Upper lobe of left lung (tissue), 6 donors: ENCODE data around the gene SP100. TPM values are rescaled to one million over a fixed set of nuclear protein-coding genes. Genes with fewer than 3 reads are reported as not detected.

Experiments used
- ATAC-seq, 2 donors: fragments of 200-7000 bp; cut with Tn5 transposase; one replicate each; pipeline ENCODE4 v1.9.1; 2022; ENCODE audit warnings: mild to moderate bottlenecking in 2 of 2, moderate library complexity in 2 of 2; ENCODE audit not compliant: low FRiP score in 2 of 2
- DNase-seq, 2 donors: peaks; one replicate each; pipeline ENCODE4 v3.0.0-alpha.2; 2019 to 2020
- H3K27ac ChIP-seq, 4 donors: fragments of 200-600 bp; sonication (generic); one replicate each; pipeline ENCODE4 v1.5.1; 2016 to 2019
- H3K27me3 ChIP-seq, 4 donors: fragments of 200-600 bp; sonication (generic); one replicate each; pipeline ENCODE4 v1.5.1; 2017 to 2019
- H3K36me3 ChIP-seq, 4 donors: fragments of 200-600 bp; sonication (generic); one replicate each; pipeline ENCODE4 v1.5.1; 2016 to 2019
- H3K4me1 ChIP-seq, 4 donors: fragments of 200-600 bp; sonication (generic); one replicate each; pipeline ENCODE4 v1.5.1; 2018 to 2019
- H3K4me3 ChIP-seq, 4 donors: fragments of 200-600 bp; sonication (generic); one replicate each; pipeline ENCODE4 v1.5.1; 2017 to 2019; ENCODE audit warnings: mild to moderate bottlenecking in 2 of 4, moderate library complexity in 1 of 4
- H3K9me3 ChIP-seq, 4 donors: fragments of 200-600 bp; sonication (generic); one replicate each; pipeline ENCODE4 v1.5.1; 2018 to 2019
- EP300 ChIP-seq, 4 donors: sonication (generic); formaldehyde crosslinking; IDR thresholded peaks; one replicate each; pipeline ENCODE4 v1.5.1; 2017; ENCODE audit warnings: antibody characterized with exemption in 4 of 4, control low read depth in 2 of 4
- POLR2A ChIP-seq, 4 donors: fragments of 450-650 bp; IDR thresholded peaks; one replicate each; pipeline ENCODE4 v1.5.1; 2016 to 2017; ENCODE audit warnings: antibody characterized with exemption in 4 of 4, mild to moderate bottlenecking in 2 of 4
- POLR2AphosphoS5 ChIP-seq, 2 donors: sonication (generic); formaldehyde crosslinking; IDR thresholded peaks; one replicate each; pipeline ENCODE4 v1.5.1; 2017; ENCODE audit warnings: antibody characterized with exemption in 2 of 2
- WGBS, 2 donors: methylation state at CpG; one replicate each; pipeline ENCODE4 v1.1.5; 2017 to 2018; 5-methylcytosine and 5-hydroxymethylcytosine counted together
- total RNA-seq, 6 donors: library from RNA; depleted of rRNA in 4 of 6; stranded (reverse); fragments of >200 nt in 4 of 6; gene quantifications; one replicate each; pipeline versions ENCODE4 v1.1.0 to v1.2.1, GENCODE V29; 2016 to 2021
- TF ChIP-seq, protein P1 (sequence below), 6 experiments: fragments of 450-650 bp in 4 of 6; fragments of 200-600 bp in 2 of 6; sonication (generic) in 2 of 6; IDR thresholded peaks; one replicate each; pipeline ENCODE4 v1.5.1; 2016 to 2019; ENCODE audit warnings: antibody characterized with exemption in 6 of 6
- donor health status: DM: no; HTN: no; CAD: no; lungs with moderate emphysema.
- donor health status: DM: no; HTN: yes; CAD: no; lungs with severe emphysema.

Gene SP100
- total RNA-seq, 6 donors from 2014 or later, result 117 to 260 (median 153) TPM

DNA sequence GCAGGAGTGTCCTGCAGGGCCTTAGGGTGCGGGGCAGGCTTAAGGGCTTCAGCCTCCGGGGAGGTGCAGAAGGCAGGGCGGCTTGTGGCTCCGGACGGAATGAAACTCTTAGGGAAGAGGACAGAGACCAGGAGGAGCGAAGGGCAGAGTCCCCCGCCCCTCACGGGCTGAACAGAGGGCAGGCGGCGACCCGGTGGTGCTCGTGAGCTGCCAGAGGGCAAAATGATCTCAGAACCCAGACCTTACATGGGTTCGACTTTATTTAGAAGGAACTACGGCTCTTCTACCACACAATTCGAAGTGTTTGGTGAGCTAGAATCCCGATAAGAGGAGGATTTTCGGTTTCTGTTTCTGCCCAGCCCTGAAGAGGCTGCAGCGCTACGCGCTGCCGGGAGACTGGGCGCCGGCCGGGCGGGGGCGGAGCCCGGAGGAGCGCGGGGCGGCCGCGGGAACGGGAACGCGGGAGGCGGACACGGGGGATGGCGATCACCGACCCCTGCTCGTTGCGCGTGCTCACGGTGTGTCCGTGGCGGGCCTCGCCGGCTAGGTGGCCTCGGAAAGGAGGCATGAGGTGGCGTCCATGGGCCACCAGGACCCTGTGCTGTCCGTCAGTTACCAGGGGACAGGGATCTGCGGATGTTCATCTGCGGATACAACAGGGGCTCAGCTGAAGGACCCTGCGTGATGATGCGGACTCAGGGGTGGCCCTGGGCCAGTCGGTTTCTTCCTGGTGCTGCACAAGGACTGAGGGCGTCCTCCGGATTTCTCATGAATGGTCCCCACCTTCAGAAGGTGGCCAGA, 4.2 kb upstream of the SP100 start:
- ATAC-seq (peak; percentile 85 to 92), DNase-seq (peak; percentile 72 to 95)
- Histone ChIP-seq H3K4me3 (peak overlapping the region; percentile 38 to 74 (median 54)), H3K27me3 (no peaks in the 10 kb centered on the region), H3K9me3 (no peaks in the 10 kb centered on the region), H3K4me1 (peaks cover 40 to 69% (median 47%) of the 10 kb centered on the region in 4 donors), H3K27ac (peak overlapping the region; percentile 93 to 97 (median 93)), H3K36me3 (no peaks in the 10 kb centered on the region)
- TF ChIP-seq POLR2AphosphoS5 (IDR thresholded peaks at IDR 0.05), result peak; percentile 44 to 62
- TF ChIP-seq EP300 (IDR thresholded peaks at IDR 0.05), result peak in 1 of 4 donors; percentile 12
- TF ChIP-seq POLR2A (IDR thresholded peaks at IDR 0.05), result peak in 2 of 4 donors; percentile 69 to 75
- TF ChIP-seq, protein P1, sequence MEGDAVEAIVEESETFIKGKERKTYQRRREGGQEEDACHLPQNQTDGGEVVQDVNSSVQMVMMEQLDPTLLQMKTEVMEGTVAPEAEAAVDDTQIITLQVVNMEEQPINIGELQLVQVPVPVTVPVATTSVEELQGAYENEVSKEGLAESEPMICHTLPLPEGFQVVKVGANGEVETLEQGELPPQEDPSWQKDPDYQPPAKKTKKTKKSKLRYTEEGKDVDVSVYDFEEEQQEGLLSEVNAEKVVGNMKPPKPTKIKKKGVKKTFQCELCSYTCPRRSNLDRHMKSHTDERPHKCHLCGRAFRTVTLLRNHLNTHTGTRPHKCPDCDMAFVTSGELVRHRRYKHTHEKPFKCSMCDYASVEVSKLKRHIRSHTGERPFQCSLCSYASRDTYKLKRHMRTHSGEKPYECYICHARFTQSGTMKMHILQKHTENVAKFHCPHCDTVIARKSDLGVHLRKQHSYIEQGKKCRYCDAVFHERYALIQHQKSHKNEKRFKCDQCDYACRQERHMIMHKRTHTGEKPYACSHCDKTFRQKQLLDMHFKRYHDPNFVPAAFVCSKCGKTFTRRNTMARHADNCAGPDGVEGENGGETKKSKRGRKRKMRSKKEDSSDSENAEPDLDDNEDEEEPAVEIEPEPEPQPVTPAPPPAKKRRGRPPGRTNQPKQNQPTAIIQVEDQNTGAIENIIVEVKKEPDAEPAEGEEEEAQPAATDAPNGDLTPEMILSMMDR (IDR thresholded peaks at IDR 0.05), result peak in 2 of 6 experiments; percentile 8 to 15
- 1 to 5% methylated on average over 24 to 27 of the region's 57 CpGs for WGBS, 2 donors

GRCh38 chr2:230412371-230412711, 3.7 kb upstream of the SP100 start:
- Histone ChIP-seq H3K4me3 (peak overlapping the region; percentile 38 to 74 (median 54)), H3K27ac (peak overlapping the region; percentile 93 to 97 (median 93)), H3K9me3 (no peaks in the 10 kb centered on the region), H3K4me1 (peaks cover 44 to 74% (median 47%) of the 10 kb centered on the region in 4 donors), H3K36me3 (no peaks in the 10 kb centered on the region), H3K27me3 (no peaks in the 10 kb centered on the region)
- ATAC-seq (peak in 1 of 2 donors; percentile 4), DNase-seq (no peak)
- TF ChIP-seq POLR2A (IDR thresholded peaks at IDR 0.05), result no peak
- no peak for TF ChIP-seq EP300 (IDR thresholded peaks at IDR 0.05)
- 44 to 91% methylated on average over 3 of the region's 3 CpGs for WGBS, 2 donors

DNA sequence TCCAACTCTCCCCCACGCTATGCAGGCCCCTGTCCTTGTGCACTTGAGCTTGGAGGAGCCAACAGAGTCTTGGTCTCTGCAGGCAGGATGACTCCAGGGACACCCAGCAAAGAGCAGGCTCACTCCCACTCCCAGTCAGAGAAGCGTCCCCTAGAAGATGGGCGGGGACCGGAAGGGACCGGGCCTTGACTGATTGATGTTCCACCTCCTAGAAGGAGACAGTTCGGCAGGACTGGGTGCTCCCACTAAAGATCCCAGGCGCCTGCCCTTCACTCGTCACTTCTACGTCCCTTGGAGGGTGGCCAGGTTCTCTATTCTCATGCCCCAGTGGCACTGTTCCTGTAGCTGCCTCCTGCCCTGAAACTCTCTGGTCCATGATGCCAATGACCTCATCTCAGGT, 3.2 kb upstream of the SP100 start:
- no peak for TF ChIP-seq POLR2A (IDR thresholded peaks at IDR 0.05)
- TF ChIP-seq POLR2AphosphoS5 (IDR thresholded peaks at IDR 0.05), result no peak
- no peak for TF ChIP-seq EP300 (IDR thresholded peaks at IDR 0.05)
- TF ChIP-seq, protein P1 (IDR thresholded peaks at IDR 0.05), result no peak

DNA sequence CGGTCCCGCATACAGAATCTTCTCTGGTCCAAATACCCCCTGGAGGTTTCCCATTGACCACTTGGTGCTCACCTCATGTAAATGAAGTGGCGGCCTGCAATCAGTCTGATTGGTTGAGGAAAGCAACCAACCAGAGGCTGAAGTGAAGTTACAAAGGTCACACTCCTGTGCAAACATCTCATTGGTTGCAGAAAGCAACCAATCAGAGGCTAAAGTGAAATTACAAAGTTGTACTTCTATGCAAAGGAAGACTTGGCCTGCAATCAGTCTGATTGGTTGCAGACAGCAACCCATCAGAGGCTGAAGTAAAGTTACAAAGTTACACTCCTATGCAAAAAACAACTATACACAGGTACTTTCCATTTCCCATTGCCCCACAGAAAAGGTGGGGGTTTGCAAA, 2.5 kb upstream of the SP100 start:
- no peaks in the 10 kb centered on the region for H3K9me3 ChIP-seq
- H3K27ac ChIP-seq, result peak overlapping the region in 2 of 4 donors; percentile 96
- no peak overlapping the region for H3K4me3 ChIP-seq
- 96% methylated on average over 3 of the region's 3 CpGs for WGBS, 2 donors
- no peaks in the 10 kb centered on the region for H3K27me3 ChIP-seq
- no peak for ATAC-seq
- peaks cover 51 to 76% (median 56%) of the 10 kb centered on the region in 4 donors for H3K4me1 ChIP-seq
- no peak for DNase-seq
- no peak for TF ChIP-seq POLR2A (IDR thresholded peaks at IDR 0.05)
- TF ChIP-seq, protein P1 (IDR thresholded peaks at IDR 0.05), result no peak
- no peak for TF ChIP-seq EP300 (IDR thresholded peaks at IDR 0.05)
- no peaks in the 10 kb centered on the region for H3K36me3 ChIP-seq

More for the DNA sequence above, 3.2 kb upstream of the SP100 start:
- ATAC-seq, result no peak
- Histone ChIP-seq H3K27me3 (no peaks in the 10 kb centered on the region), H3K4me1 (peaks cover 49 to 76% (median 52%) of the 10 kb centered on the region in 4 donors), H3K9me3 (no peaks in the 10 kb centered on the region), H3K36me3 (no peaks in the 10 kb centered on the region), H3K27ac (peak overlapping the region; percentile 93 to 97 (median 93)), H3K4me3 (no peak overlapping the region)
- no peak for DNase-seq
- 80 to 81% methylated on average over 9 of the region's 9 CpGs for WGBS, 2 donors

- no peaks in the 10 kb centered on the region for H3K27me3 ChIP-seq
- DNase-seq (no peak), ATAC-seq (no peak)
- peaks cover 51 to 76% (median 56%) of the 10 kb centered on the region in 4 donors for H3K4me1 ChIP-seq
- H3K9me3 ChIP-seq, result no peaks in the 10 kb centered on the region
- TF ChIP-seq EP300 (IDR thresholded peaks at IDR 0.05) (no peak), POLR2AphosphoS5 (IDR thresholded peaks at IDR 0.05) (no peak), POLR2A (IDR thresholded peaks at IDR 0.05) (no peak)
- TF ChIP-seq, protein P1 (IDR thresholded peaks at IDR 0.05), result no peak
- WGBS, 2 donors, result 84 to 98% methylated on average over 5 to 6 of the region's 6 CpGs
- no peaks in the 10 kb centered on the region for H3K36me3 ChIP-seq
- no peak overlapping the region for H3K4me3 ChIP-seq
- H3K27ac ChIP-seq, result peak overlapping the region in 2 of 4 donors; percentile 96
Observed at GRCh38 chr2:230414302-230414701, 1.7 kb upstream of the SP100 start.
